ENCODE measurements around the gene FAR2.

DNA sequence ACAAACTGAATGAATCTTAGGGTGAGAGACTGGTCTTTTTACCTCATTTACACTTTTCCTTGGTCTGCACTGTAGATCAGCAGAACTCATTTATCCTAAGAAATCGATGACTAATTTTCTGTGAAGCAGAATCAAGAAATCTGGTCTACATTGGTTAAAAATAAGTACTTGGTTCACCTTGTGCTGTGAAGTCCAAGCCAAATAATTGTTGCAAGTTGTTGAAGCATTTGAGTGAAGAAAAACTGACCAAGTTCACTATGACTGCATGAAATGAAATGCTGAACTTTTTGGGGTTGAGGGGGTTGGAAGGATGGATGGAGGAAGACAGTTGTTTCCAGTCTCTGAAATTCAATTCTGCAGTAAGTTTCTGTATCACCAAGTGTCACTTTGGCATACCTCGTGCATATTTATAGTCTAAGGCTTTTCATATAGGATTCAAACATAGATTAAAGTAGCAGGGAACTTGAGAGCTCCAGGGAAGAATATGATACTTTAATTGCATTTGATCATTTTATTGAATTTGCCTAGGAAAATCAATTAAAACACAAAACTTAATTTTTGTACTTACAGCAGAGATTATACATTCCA is 75.0 kb downstream of the FAR2 start:
- TF ChIP-seq, protein P1, sequence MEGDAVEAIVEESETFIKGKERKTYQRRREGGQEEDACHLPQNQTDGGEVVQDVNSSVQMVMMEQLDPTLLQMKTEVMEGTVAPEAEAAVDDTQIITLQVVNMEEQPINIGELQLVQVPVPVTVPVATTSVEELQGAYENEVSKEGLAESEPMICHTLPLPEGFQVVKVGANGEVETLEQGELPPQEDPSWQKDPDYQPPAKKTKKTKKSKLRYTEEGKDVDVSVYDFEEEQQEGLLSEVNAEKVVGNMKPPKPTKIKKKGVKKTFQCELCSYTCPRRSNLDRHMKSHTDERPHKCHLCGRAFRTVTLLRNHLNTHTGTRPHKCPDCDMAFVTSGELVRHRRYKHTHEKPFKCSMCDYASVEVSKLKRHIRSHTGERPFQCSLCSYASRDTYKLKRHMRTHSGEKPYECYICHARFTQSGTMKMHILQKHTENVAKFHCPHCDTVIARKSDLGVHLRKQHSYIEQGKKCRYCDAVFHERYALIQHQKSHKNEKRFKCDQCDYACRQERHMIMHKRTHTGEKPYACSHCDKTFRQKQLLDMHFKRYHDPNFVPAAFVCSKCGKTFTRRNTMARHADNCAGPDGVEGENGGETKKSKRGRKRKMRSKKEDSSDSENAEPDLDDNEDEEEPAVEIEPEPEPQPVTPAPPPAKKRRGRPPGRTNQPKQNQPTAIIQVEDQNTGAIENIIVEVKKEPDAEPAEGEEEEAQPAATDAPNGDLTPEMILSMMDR (IDR thresholded peaks at IDR 0.05; ENCODE audit: extremely low read depth in 1 of 2, insufficient read depth in 1 of 2, low read depth in 1 of 2, low read length in 2 of 2), result no peak
- TF ChIP-seq POLR2AphosphoS5 (IDR thresholded peaks at IDR 0.05; ENCODE audit: insufficient read depth, low read depth, low read length), result no peak
- TF ChIP-seq GATA2 (IDR thresholded peaks at IDR 0.05; ENCODE audit: insufficient read depth, insufficient read length, low read depth, low read length), result no peak

All from endothelial cell of umbilical vein (primary cell).